SHP77 treated with DMSO at 0.1 percent for 48 hours (cell line): ENCODE data around the gene L3MBTL3.

ENCODE experiments used
- DNase-seq: peaks from one replicate; lab custom pipeline; 2025; lab: John Stamatoyannopoulos, UW

L3MBTL3 gene

DNA sequence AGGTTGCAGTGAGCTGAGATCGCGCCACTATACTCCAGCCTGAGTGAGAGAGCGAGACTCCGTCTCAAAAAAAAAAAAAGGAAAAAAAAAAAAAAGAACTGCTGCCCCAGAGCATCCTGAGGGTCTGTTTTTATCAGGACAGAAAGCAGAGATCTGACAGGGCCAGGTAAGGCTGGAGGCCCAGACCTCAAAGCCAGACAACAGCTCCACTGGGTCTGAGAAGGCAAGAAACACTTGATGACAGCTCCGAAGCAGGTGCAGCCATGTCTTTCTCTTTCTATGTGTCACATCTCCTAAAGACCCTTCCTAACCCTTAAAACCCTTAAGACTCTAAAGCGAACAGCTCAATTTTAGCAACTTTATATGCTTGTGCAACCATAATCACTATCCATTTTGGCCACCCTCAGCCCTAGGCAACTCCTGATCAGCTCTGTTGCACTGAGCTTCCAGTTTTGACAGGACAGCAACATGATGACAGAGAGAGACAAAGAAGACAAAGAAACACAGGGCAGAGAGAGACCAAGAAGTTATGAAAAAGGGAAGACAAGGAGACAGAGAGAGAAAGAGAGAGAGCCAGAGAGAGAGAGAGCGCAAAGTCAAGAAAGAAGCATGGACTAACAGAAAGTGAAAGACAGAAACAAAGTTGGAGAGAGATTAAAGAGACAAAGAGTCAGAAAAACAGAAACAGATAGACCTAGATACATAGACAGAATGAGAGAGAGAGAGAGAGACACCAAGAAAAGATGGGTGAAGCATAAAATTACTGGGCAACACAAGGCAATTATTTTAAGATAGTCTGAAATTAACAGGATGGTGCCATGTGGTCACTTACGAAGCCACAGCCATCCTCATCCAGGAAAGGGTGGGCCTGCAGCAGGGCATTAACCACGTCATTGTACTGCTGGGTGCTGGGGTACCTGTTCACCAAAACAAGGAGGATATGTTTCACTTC, 165.2 kb downstream of the L3MBTL3 start:
- no peak for DNase-seq

DNA sequence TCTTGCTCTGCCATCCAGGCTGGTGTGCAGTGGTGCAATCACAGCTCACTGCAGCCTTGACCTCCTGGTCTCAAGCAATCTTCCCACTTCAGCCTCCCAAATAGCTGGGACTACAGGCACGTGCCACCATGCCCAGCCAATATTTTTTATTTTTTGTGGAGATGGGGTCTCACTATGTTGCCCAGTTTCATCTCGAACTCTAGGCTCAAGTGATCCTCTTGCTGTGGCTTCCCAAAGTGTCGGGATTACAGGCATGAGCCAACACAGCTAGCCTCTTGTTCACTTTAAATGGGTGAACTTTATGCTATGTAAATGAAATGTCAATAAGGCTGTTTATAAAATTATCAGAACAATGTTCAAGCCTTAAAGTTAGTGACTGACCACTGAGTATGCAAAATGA, 167.3 kb downstream of the L3MBTL3 start:
- no peak for DNase-seq

DNA sequence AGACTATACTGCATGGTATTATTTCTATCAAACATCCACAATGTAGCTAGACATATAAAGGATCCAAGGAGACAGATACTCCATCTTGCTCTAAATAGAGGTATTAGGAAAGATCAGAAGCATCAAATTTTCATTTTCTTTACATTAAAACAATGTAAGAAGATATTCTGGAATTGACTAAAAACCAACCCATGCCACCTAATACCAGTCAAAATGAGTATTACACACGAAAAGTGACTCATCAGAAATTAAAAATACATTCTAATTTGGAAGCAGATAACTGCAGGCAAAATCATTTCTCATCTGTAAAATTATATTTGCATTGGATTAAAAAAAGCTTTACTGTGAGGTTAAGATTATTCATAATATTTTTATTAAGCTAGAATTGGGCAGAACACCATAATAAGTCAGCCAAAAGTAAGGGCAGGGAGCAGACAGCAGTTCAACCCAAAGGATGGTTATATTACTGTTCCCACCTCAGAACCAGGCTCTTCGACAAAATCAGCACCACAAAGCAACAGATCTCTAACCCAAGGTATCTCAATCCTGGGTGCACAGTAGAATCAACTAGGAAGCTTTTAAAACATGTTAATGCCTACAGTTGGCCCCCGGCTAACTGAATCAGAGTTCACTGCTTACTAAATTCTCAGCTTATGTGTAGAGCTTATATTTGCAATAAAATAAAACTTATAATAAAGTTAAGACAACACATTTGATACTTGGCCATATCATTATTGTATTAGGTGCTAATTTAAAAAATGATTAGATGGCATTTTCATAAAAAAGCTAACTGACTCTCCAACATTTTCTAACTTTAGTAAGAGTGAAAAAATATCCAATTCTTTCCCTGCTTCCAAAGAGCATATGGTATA, 169.2 kb downstream of the L3MBTL3 start:
- DNase-seq = no peak

DNA sequence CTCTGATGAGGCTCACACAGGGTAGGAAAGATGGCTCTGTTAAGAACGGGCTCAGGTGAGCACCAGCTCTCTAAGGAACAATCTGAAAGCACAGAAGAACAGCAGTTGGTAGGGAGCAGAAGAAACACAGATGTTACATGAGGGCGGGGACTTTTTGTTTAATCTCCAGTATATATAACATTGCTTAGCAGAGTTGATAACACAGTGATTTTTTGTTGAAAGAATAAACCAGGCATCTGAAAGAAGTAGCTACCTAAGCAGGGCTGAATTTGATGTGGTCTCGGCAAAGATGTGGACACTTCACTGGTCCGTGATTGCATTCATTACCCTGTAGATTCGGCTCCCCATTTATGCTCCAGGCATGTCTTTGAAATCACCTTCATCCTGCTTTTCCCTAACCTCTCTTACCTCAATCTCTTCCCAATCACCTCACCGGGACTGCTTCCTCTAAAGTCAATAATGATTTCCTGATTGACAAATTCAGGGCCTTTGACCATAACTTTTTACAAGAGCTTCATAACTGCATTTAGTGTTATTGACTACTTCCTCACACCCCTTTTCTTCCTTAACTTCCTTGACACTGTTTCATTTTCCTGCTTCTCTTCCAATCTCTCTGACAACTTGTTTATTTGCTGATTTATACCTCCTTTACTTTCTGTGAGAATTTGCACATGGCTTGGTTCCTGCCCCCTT, 170.0 kb downstream of the L3MBTL3 start:
- DNase-seq = no peak

DNA sequence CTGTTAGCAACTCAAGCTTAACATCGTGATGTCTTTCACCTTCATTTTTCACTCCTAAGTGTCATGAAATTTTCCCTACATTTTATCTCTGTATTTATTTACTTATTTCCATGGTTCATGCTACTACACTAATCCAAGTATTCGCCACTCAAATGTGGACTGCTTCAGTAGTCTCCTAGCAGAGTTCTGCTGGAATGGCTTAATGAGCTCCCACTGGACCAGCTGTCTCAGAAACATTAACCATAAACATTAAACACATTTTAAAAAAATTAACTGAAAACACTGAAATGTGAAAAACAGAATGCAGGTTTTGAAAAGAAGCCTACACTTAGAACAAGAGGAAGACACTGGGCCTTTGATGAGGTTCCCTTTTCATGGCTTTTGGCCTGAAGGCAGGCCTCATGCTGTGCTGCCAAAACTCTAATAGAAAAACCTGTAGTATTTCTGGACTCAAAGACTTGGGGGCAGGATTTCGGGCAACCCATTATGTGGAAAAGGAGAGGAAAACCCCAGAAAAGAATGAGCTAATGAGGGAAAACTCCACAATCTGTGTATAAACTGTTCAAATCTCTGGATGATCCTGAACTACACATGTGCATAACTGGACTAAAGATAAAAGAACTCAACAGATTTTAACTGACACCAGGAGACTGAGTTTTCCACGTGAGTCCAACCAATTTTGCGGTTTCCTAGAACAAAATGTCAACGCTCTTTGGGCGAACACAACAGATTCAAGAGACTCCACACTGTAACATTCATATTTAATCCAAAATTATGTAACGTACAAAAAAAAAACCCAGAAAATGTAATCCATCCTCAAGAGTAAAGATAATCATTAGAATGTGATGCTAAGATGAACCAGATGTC, 171.4 kb downstream of the L3MBTL3 start:
- no peak for DNase-seq
